ENCODE results near the gene SGMS1.
"Not testable (repeated sequence)": the region's sequence is repeated elsewhere in the genome, so short reads cannot be mapped to it uniquely, and the experiment has no call there.

Gene SGMS1

DNA sequence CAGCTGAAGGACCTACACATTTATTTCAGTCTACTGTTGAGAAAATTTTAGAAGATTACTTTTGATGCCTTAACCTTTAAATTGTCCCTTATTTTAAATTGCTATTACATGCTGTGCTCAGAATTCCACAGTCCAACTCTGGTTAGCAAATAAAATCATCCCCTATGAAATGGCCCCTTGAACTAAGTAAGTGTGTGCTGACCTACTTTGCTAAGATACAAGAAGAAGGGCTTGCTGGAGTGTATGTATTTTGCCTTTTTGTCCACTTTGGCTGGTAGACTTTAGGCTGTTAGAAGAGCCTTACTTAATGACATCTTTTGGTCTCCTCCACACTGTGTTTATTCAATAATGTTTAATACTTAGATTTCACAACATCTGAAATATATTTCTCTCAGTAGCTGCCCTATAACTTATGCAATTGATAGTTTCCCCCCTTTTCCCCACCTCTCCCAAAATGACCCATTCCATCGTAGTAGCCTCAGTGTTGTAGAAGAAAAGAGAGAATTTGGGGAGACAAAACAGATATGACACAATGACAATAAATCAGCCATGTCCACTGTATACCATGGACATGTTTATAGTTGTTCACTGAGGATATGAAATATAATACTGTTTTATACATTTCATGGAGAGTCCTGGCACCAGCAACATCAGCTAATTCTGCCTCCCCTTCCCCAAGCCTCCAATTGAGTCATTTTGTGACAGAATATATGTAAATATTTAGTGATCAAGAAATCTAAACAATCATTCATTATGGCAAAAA, 264.6 kb downstream of the SGMS1 start:
- H3K36me3 ChIP-seq (ENCODE audit: insufficient read depth, low read length): no peaks in the 10 kb centered on the region
- H3K4me2 ChIP-seq (ENCODE audit: low read length): peak overlapping the region; percentile 72
- H3K27ac ChIP-seq (ENCODE audit: low read depth, low read length, poor library complexity, severe bottlenecking): peak overlapping the region; percentile 99
- peaks cover 73% of the 10 kb centered on the region for H3K4me1 ChIP-seq (ENCODE audit: insufficient read depth, low read length, severe bottlenecking)
- peak overlapping the region; percentile 49 for H3K4me3 ChIP-seq (ENCODE audit: low read depth, low read length, poor library complexity, severe bottlenecking)
- no peaks in the 10 kb centered on the region for H3K27me3 ChIP-seq (ENCODE audit: insufficient read depth, low read length)
- no peaks in the 10 kb centered on the region for H3K9me3 ChIP-seq (ENCODE audit: low read length)
- H3K79me2 ChIP-seq (ENCODE audit: insufficient read depth, low read length): peaks cover 10% of the 10 kb centered on the region; the same call in 1 of the 2 replicates
- H3K9ac ChIP-seq (ENCODE audit: low read length): peak overlapping the region; percentile 37; the same call in 1 of the 2 replicates
- TF ChIP-seq, protein P1, sequence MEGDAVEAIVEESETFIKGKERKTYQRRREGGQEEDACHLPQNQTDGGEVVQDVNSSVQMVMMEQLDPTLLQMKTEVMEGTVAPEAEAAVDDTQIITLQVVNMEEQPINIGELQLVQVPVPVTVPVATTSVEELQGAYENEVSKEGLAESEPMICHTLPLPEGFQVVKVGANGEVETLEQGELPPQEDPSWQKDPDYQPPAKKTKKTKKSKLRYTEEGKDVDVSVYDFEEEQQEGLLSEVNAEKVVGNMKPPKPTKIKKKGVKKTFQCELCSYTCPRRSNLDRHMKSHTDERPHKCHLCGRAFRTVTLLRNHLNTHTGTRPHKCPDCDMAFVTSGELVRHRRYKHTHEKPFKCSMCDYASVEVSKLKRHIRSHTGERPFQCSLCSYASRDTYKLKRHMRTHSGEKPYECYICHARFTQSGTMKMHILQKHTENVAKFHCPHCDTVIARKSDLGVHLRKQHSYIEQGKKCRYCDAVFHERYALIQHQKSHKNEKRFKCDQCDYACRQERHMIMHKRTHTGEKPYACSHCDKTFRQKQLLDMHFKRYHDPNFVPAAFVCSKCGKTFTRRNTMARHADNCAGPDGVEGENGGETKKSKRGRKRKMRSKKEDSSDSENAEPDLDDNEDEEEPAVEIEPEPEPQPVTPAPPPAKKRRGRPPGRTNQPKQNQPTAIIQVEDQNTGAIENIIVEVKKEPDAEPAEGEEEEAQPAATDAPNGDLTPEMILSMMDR (IDR thresholded peaks at IDR 0.05; ENCODE audit: low read length): no peak
- no peak for TF ChIP-seq EZH2 (IDR thresholded peaks at IDR 0.05; ENCODE audit: borderline replicate concordance, low read length)
- H3F3A ChIP-seq (ENCODE audit: insufficient read depth, low read length): peaks cover 11% of the 10 kb centered on the region
- H4K20me1 ChIP-seq (ENCODE audit: insufficient read depth, low read length): no peaks in the 10 kb centered on the region
- no peak overlapping the region for H2AFZ ChIP-seq (ENCODE audit: low read length)
- H3K9me2 ChIP-seq (ENCODE audit: low read depth, low read length): no peaks in the 10 kb centered on the region

DNA sequence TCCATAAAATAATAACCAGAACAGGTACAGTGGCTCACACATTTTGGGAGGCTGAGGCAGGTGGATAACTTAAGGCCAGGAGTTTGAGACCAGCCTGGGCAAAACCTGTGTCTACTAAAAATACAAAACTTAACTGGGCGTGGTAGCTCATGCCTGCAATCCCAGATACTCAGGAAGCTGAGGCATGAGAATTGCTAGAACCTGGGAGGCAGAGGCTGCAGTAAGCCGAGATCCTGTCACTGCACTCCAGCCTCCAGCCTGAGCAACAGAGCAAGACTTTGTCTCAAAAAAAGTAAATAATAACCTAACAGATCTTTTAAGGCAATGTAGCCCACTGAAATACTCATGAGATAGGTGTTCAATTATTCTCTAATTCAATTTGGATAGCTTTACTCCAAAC, 265.3 kb downstream of the SGMS1 start:
- peaks cover 11% of the 10 kb centered on the region for H3F3A ChIP-seq (ENCODE audit: insufficient read depth, low read length)
- peak overlapping the region; percentile 72 for H3K4me2 ChIP-seq (ENCODE audit: low read length)
- no peaks in the 10 kb centered on the region for H3K27me3 ChIP-seq (ENCODE audit: insufficient read depth, low read length)
- H3K36me3 ChIP-seq (ENCODE audit: insufficient read depth, low read length): no peaks in the 10 kb centered on the region
- peak overlapping the region; percentile 49 for H3K4me3 ChIP-seq (ENCODE audit: low read depth, low read length, poor library complexity, severe bottlenecking)
- H3K9me3 ChIP-seq (ENCODE audit: low read length): no peaks in the 10 kb centered on the region
- H3K9me2 ChIP-seq (ENCODE audit: low read depth, low read length): no peaks in the 10 kb centered on the region
- H2AFZ ChIP-seq (ENCODE audit: low read length): 0 out of 2 replicates have a peak overlapping the region, but pooled peaks have one; percentile 23
- H3K9ac ChIP-seq (ENCODE audit: low read length): peak overlapping the region; percentile 21; the same call in 1 of the 2 replicates
- TF ChIP-seq, protein P1 (IDR thresholded peaks at IDR 0.05; ENCODE audit: low read length): no peak
- no peak for TF ChIP-seq EZH2 (IDR thresholded peaks at IDR 0.05; ENCODE audit: borderline replicate concordance, low read length)
- H3K79me2 ChIP-seq (ENCODE audit: insufficient read depth, low read length): peaks cover 10% of the 10 kb centered on the region; the same call in 1 of the 2 replicates
- H3K4me1 ChIP-seq (ENCODE audit: insufficient read depth, low read length, severe bottlenecking): peaks cover 66% of the 10 kb centered on the region
- peak overlapping the region; percentile 99 for H3K27ac ChIP-seq (ENCODE audit: low read depth, low read length, poor library complexity, severe bottlenecking)
- H4K20me1 ChIP-seq (ENCODE audit: insufficient read depth, low read length): no peaks in the 10 kb centered on the region

DNA sequence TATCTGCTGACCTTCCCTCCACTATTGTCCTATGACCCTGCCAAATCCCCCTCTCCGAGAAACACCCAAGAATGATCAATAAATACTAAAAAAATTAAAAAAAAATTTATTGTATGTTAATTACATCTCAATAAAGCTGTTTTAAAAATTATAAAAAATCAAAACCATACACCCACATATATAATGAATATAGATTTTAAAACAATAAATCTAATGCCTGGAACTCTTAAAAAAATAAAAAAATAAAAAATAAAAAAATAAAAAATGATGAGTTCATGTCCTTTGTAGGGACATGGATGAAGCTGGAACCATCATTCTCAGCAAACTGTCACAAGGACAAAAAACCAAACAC, 267.3 kb downstream of the SGMS1 start:
- peaks cover 46% of the 10 kb centered on the region for H3K4me1 ChIP-seq (ENCODE audit: insufficient read depth, low read length, severe bottlenecking)
- not testable (repeated sequence) for H3K27me3 ChIP-seq (ENCODE audit: insufficient read depth, low read length)

DNA sequence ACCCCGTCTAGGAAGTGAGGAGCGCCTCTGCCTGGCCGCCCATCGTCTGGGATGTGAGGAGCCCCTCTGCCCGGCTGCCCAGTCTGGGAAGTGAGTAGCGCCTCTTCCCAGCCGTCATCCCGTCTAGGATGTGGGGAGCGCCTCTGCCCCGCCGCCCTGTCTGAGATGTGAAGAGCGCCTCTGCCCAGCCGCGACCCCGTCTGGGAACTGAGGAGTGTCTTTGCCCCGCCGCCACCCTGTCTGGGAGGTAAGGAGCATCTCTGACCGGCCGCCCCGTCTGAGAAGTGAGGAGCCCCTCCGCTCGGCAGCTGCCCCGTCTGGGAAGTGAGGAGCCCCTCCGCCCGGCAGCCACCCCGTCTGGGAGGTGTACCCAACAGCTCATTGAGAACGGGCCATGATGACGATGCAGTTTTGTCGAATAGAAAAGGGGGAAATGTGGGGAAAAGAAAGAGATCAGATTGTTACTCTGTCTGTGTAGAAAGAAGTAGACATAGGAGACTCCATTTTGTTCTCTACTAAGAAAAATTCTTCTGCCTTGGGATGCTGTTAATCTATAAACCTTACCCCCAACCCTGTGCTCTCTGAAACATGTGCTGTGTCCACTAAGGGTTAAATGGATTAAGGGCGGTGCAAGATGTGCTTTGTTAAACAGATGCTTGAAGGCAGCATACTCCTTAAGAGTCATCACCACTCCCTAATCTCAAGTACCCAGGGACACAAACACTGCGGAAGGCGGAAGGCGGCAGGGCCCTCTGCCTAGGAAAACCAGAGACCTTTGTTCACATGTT, 267.9 kb downstream of the SGMS1 start:
- not testable (repeated sequence) for H3K27ac ChIP-seq (ENCODE audit: low read depth, low read length, poor library complexity, severe bottlenecking); H3K79me2 ChIP-seq (ENCODE audit: insufficient read depth, low read length)

More for the DNA sequence above, 267.3 kb downstream of the SGMS1 start:
- not testable (repeated sequence) for H3K9me2 ChIP-seq (ENCODE audit: low read depth, low read length); H3K4me3 ChIP-seq (ENCODE audit: low read depth, low read length, poor library complexity, severe bottlenecking); H3K4me2 ChIP-seq (ENCODE audit: low read length); H4K20me1 ChIP-seq (ENCODE audit: insufficient read depth, low read length); H3K9ac ChIP-seq (ENCODE audit: low read length); H3K9me3 ChIP-seq (ENCODE audit: low read length); H3K36me3 ChIP-seq (ENCODE audit: insufficient read depth, low read length); H2AFZ ChIP-seq (ENCODE audit: low read length); H3F3A ChIP-seq (ENCODE audit: insufficient read depth, low read length); H3K27ac ChIP-seq (ENCODE audit: low read depth, low read length, poor library complexity, severe bottlenecking); H3K79me2 ChIP-seq (ENCODE audit: insufficient read depth, low read length)

More for the DNA sequence above, 267.9 kb downstream of the SGMS1 start:
- not testable (repeated sequence) for H3K9me2 ChIP-seq (ENCODE audit: low read depth, low read length); H3K9me3 ChIP-seq (ENCODE audit: low read length); H3K36me3 ChIP-seq (ENCODE audit: insufficient read depth, low read length); H2AFZ ChIP-seq (ENCODE audit: low read length); H3K9ac ChIP-seq (ENCODE audit: low read length); H3K27me3 ChIP-seq (ENCODE audit: insufficient read depth, low read length); H3K4me3 ChIP-seq (ENCODE audit: low read depth, low read length, poor library complexity, severe bottlenecking); H3K4me2 ChIP-seq (ENCODE audit: low read length); H4K20me1 ChIP-seq (ENCODE audit: insufficient read depth, low read length); H3F3A ChIP-seq (ENCODE audit: insufficient read depth, low read length)
- peaks cover 41% of the 10 kb centered on the region for H3K4me1 ChIP-seq (ENCODE audit: insufficient read depth, low read length, severe bottlenecking)

All from OCI-LY1 (cell line).